HepG2 (cell line): Measurements from ENCODE around the gene VAPB. TPM values are rescaled to one million over a fixed set of nuclear protein-coding genes. Genes with fewer than 3 reads are reported as not detected.

ENCODE experiments used
- ATAC-seq: fragments of 200-7000 bp; cut with Tn5 transposase; 3 replicates; pipeline ENCODE4 v1.9.1; 2020; ENCODE audit warnings: mild to moderate bottlenecking, moderate library complexity
- BruUV-seq: library from RNA; stranded (reverse); fragments of 400-500 nt; replicated peaks from 2 replicates; lab custom pipeline; 2021; lab: Mats Ljungman, UMichigan
- CTCF ChIA-PET: fragments of 300-600 bp; formaldehyde crosslinking; extraction: SDS; loops from one replicate; lab custom pipeline; 2021; ENCODE audit warnings: low total read pairs, inconsistent platforms, low intra/inter-chr PET ratio; lab: Yijun Ruan, JAX
- POLR2A ChIA-PET: fragments of 350-600 bp; sonication (Branson Sonifier 250); formaldehyde crosslinking; loops from one replicate; lab custom pipeline; 2020; ENCODE audit warnings: antibody characterized with exemption, inconsistent platforms; lab: Yijun Ruan, JAX
- DNase-seq: peaks from one replicate; pipeline ENCODE4 v3.0.0-alpha.2; 2015; ENCODE audit warnings: low spot score
- FAIRE-seq: peaks from 3 replicates; lab custom pipeline; 2011; peaks lifted over from hg19 to GRCh38; lab: Jason Lieb, UNC
- H2AFZ ChIP-seq: one replicate; pipeline ENCODE4 v1.6.1; 2011; ENCODE audit warnings: low read length, inconsistent platforms
- H3K27ac ChIP-seq: fragments of 300-600 bp; 3 replicates; pipeline ENCODE4 v1.8.0; 2011; ENCODE audit warnings: mixed run types, mild to moderate bottlenecking, mixed read lengths, low read length, inconsistent platforms; ENCODE audit not compliant: insufficient read depth; ENCODE audit errors: extremely low read length
- H3K27me3 ChIP-seq, 2 experiments: fragments of 200-600 bp in 1 of 2; 2 replicates in 1 of 2; 3 replicates in 1 of 2; pipeline versions ENCODE4 v1.6.0 to v1.8.0; 2011; ENCODE audit warnings: low read length in 2 of 2, mild to moderate bottlenecking in 2 of 2, moderate library complexity in 2 of 2, inconsistent platforms in 1 of 2; ENCODE audit not compliant: insufficient read depth in 2 of 2, control insufficient read depth in 1 of 2
- H3K36me3 ChIP-seq, 2 experiments: fragments of 200-600 bp in 1 of 2; replicated peaks in 1 of 2; 2 replicates in 1 of 2; 3 replicates in 1 of 2; pipeline versions ENCODE4 v1.5.1 to v1.8.0; 2011; ENCODE audit warnings: low read length in 2 of 2, inconsistent platforms in 1 of 2; ENCODE audit not compliant: insufficient read depth in 2 of 2, control insufficient read depth in 1 of 2
- H3K4me1 ChIP-seq: 2 replicates; pipeline ENCODE4 v1.5.1; 2012; ENCODE audit warnings: low read length, inconsistent platforms; ENCODE audit not compliant: insufficient read depth
- H3K4me2 ChIP-seq: 2 replicates; pipeline ENCODE4 v1.6.0; 2011; ENCODE audit warnings: low read depth, low read length, inconsistent platforms
- H3K4me3 ChIP-seq, 3 experiments: fragments of 200-600 bp in 1 of 3; sonication (generic), shearing (Covaris generic) in 1 of 3; replicated peaks in 1 of 3; 2 replicates each; pipeline ENCODE4 v1.5.1; 2011 to 2016; ENCODE audit warnings: low read length in 3 of 3, inconsistent platforms in 2 of 3, low read depth in 2 of 3, mild to moderate bottlenecking in 2 of 3, control low read depth in 1 of 3, mixed read lengths in 1 of 3; ENCODE audit not compliant: insufficient read depth in 1 of 3
- H3K79me2 ChIP-seq: one replicate; pipeline ENCODE4 v1.6.1; 2011; ENCODE audit warnings: low read length, inconsistent platforms; ENCODE audit not compliant: insufficient read depth
- H3K9ac ChIP-seq: 2 replicates; pipeline ENCODE4 v1.6.0; 2011; ENCODE audit warnings: mild to moderate bottlenecking, low read depth, low read length, inconsistent platforms; ENCODE audit not compliant: insufficient read depth
- H3K9me3 ChIP-seq: 2 replicates; pipeline ENCODE4 v1.5.1; 2012; ENCODE audit warnings: mild to moderate bottlenecking, low read length
- H4K20me1 ChIP-seq: 2 replicates; pipeline ENCODE4 v1.6.0; 2011; ENCODE audit warnings: inconsistent platforms, mild to moderate bottlenecking, low read length, moderate library complexity; ENCODE audit not compliant: insufficient read depth
- ATF3 ChIP-seq: sonication (generic); formaldehyde crosslinking; IDR thresholded peaks from 2 replicates; pipeline ENCODE4 v1.4.0; 2020; ENCODE audit warnings: missing genetic modification reagents
- EED ChIP-seq: sonication (generic); formaldehyde crosslinking; IDR thresholded peaks from 2 replicates; pipeline ENCODE4 v1.5.0; 2020; ENCODE audit warnings: mild to moderate bottlenecking, missing genetic modification reagents
- KIAA2018 ChIP-seq: sonication (generic); formaldehyde crosslinking; IDR thresholded peaks from 2 replicates; pipeline ENCODE4 v1.5.0; 2020; ENCODE audit warnings: mild to moderate bottlenecking, missing genetic modification reagents, borderline replicate concordance
- MXD4 ChIP-seq: IDR thresholded peaks from 2 replicates; pipeline ENCODE4 v1.6.1; 2016; ENCODE audit warnings: mild to moderate bottlenecking, missing biosample characterization, missing genetic modification reagents
- MZF1 ChIP-seq: sonication (generic); formaldehyde crosslinking; IDR thresholded peaks from 2 replicates; pipeline ENCODE4 v1.8.1; 2023; ENCODE audit warnings: mild to moderate bottlenecking, missing genetic modification reagents, borderline replicate concordance
- NFIC ChIP-seq: IDR thresholded peaks from 2 replicates; pipeline ENCODE4 v1.6.1; 2012; ENCODE audit warnings: mild to moderate bottlenecking, low read length, inconsistent platforms
- POGK ChIP-seq: sonication (generic); formaldehyde crosslinking; conservative IDR thresholded peaks from 2 replicates; pipeline ENCODE4 v1.8.0; 2022; ENCODE audit warnings: mild to moderate bottlenecking, moderate library complexity, missing genetic modification reagents
- PRMT3 ChIP-seq: sonication (generic); formaldehyde crosslinking; IDR thresholded peaks from 2 replicates; pipeline ENCODE4 v1.8.1; 2022; ENCODE audit warnings: low read depth, mild to moderate bottlenecking, moderate library complexity, missing genetic modification reagents, borderline replicate concordance
- SMYD3 ChIP-seq: sonication (generic); formaldehyde crosslinking; IDR thresholded peaks from 2 replicates; pipeline ENCODE4 v1.8.1; 2023; ENCODE audit warnings: mild to moderate bottlenecking, missing genetic modification reagents
- TCF7L2 ChIP-seq: IDR thresholded peaks from 2 replicates; pipeline ENCODE4 v1.6.1; 2011; ENCODE audit warnings: mild to moderate bottlenecking, low read depth, low read length, moderate library complexity
- YY1 ChIP-seq: IDR thresholded peaks from 2 replicates; pipeline ENCODE4 v1.6.1; 2011; ENCODE audit warnings: low read length, low read depth, moderate library complexity, mild to moderate bottlenecking; ENCODE audit not compliant: insufficient read depth, insufficient replicate concordance
- ZNF703 ChIP-seq: sonication (generic); formaldehyde crosslinking; IDR thresholded peaks from 2 replicates; pipeline ENCODE4 v1.5.1; 2020; ENCODE audit warnings: missing genetic modification reagents, mild to moderate bottlenecking, moderate library complexity, borderline replicate concordance
- WGBS: methylation state at CpG from one replicate; pipeline ENCODE4 v1.1.6; 2017; ENCODE audit warnings: low lambda C conversion rate; 5-methylcytosine and 5-hydroxymethylcytosine counted together
- in situ Hi-C: cut with HindIII; loops from 2 replicates; pipeline ENCODE4 v1.10.0; 2017; ENCODE audit warnings: low pct_unique_long_range_greater_than_20kb; ENCODE audit not compliant: extremely low pct_ligation_motif_present
- intact Hi-C: fragments of 100-400 bp; cut with micrococcal nuclease; formaldehyde crosslinking; loops from one replicate; pipeline ENCODE4 v1.10.0; 2022; ENCODE audit not compliant: unreplicated experiment
- polyA plus RNA-seq, 8 experiments: library from polyadenylated mRNA; depleted of rRNA in 3 of 8; stranded (reverse) in 7 of 8; unstranded in 1 of 8; fragments of >200 nt; fragmentation: Illumina TruSeq in 4 of 8; extraction: Trizol in 4 of 8; gene quantifications; 2 replicates each; pipeline versions ENCODE4 v1.2.1 to v1.2.3, GENCODE V29; 2011 to 2016; ENCODE audit warnings: low read depth in 4 of 8, missing spikeins in 1 of 8, mixed read lengths in 1 of 8; ENCODE audit not compliant: insufficient read depth in 1 of 8
- total RNA-seq, 5 experiments: library from RNA; depleted of rRNA; stranded (reverse); fragments of >200 nt; fragmentation: Illumina TruSeq; extraction: Trizol; gene quantifications; 2 replicates each; pipeline ENCODE4 v1.2.3, GENCODE V29; 2016; ENCODE audit warnings: low read depth in 1 of 5

VAPB gene
- total and polyA plus RNA-seq, 2 of the 13 experiments (the other 11 are each of a cell fraction or from before 2014, with no cell fraction given), result 18.6 to 48.5 TPM

GRCh38 chr20:58494923-58495622 lies 106.0 kb downstream of the VAPB start:
- no peak overlapping the region for H3K9ac ChIP-seq
- H3K36me3 ChIP-seq, result no peaks in the 10 kb centered on the region
- no peak overlapping the region for H3K4me2 ChIP-seq
- no peaks in the 10 kb centered on the region for H4K20me1 ChIP-seq
- TF ChIP-seq MZF1 (CRISPR knock-in tag), result no peak
- TF ChIP-seq POGK (CRISPR knock-in tag), result no peak
- no peak for TF ChIP-seq KIAA2018 (CRISPR knock-in tag)
- no peak for TF ChIP-seq TCF7L2
- no peak for TF ChIP-seq SMYD3 (CRISPR knock-in tag)
- no peak for TF ChIP-seq NFIC
- TF ChIP-seq EED (CRISPR knock-in tag), result no peak
- no peak for TF ChIP-seq MXD4 (CRISPR knock-in tag)
- no peak for TF ChIP-seq YY1
- no peak for TF ChIP-seq PRMT3 (CRISPR knock-in tag)
- no peak for TF ChIP-seq ATF3 (CRISPR knock-in tag)
- TF ChIP-seq ZNF703 (CRISPR knock-in tag), result no peak
- DNase-seq, result no peak
- H3K79me2 ChIP-seq, result no peaks in the 10 kb centered on the region
- in situ Hi-C loops (no loop called here), intact Hi-C loops (loop anchor here (1.0 kb wide), 1 partner anchor 40 kb away; no protein-coding TSS in a partner anchor)
- no peak for ATAC-seq
- ChIA-PET POLR2A (no interaction called here), CTCF (no interaction called here)
- no TSS peak for BruUV-seq
- H3K9me3 ChIP-seq, result no peaks in the 10 kb centered on the region
- no peak overlapping the region for H3K4me3 ChIP-seq
- FAIRE-seq, result no peak
- H3K27ac ChIP-seq, result no peak overlapping the region
- WGBS, result 14% methylated on average over 12 of the region's 13 CpGs
- H3K4me1 ChIP-seq, result no peaks in the 10 kb centered on the region
- no peak overlapping the region for H2AFZ ChIP-seq
- H3K27me3 ChIP-seq, result peaks cover 6 to 12% of the 10 kb centered on the region in 2 experiments; a peak in 3 of 5 replicates
